ENCODE data around the gene MAP2K2.

MAP2K2 gene

GRCh38 chr19:4077800-4078684 is 45.9 kb downstream of the MAP2K2 start:
- peak; percentile 52 for DNase-seq

- DNase-seq = no peak
Measured at GRCh38 chr19:4077007-4077374, 46.9 kb downstream of the MAP2K2 start.

- DNase-seq = no peak
Measured at GRCh38 chr19:4075373-4075772, 48.5 kb downstream of the MAP2K2 start.

- DNase-seq = no peak
Measured at GRCh38 chr19:4071610-4072009, 52.3 kb downstream of the MAP2K2 start.

- DNase-seq = no peak
Measured at GRCh38 chr19:4069331-4069959, 54.5 kb downstream of the MAP2K2 start.

- peak; percentile 42 for DNase-seq
Measured at GRCh38 chr19:4068047-4068966, 55.6 kb downstream of the MAP2K2 start.

- peak; percentile 64 for DNase-seq
Measured at GRCh38 chr19:4067396-4068046, 56.4 kb downstream of the MAP2K2 start.

- peak; percentile 91 for DNase-seq
Measured at GRCh38 chr19:4066682-4067395, 57.1 kb downstream of the MAP2K2 start, which contains the start of gene ZBTB7A. Gene ZBTB7A (minus strand): TSS chr19:4066899. CDS start chr19:4055232, 11,667 bp downstream.

GRCh38 chr19:4066176-4066606 is 57.7 kb downstream of the MAP2K2 start:
- no peak for DNase-seq

- DNase-seq = peak; percentile 97
Measured at GRCh38 chr19:4065430-4066175, 58.3 kb downstream of the MAP2K2 start.

GRCh38 chr19:4064496-4065260 is 59.2 kb downstream of the MAP2K2 start:
- peak; percentile 68 for DNase-seq

- no peak for DNase-seq
Measured at GRCh38 chr19:4064149-4064495, 59.8 kb downstream of the MAP2K2 start.

- DNase-seq = no peak
Measured at GRCh38 chr19:4063369-4064148, 60.4 kb downstream of the MAP2K2 start.

- DNase-seq = peak; percentile 15
Measured at GRCh38 chr19:4062419-4063368, 61.2 kb downstream of the MAP2K2 start.

GRCh38 chr19:4061683-4062418 is 62.1 kb downstream of the MAP2K2 start:
- no peak for DNase-seq

- DNase-seq = no peak
Measured at GRCh38 chr19:4061178-4061682, 62.7 kb downstream of the MAP2K2 start.

GRCh38 chr19:4060621-4061177 is 63.2 kb downstream of the MAP2K2 start:
- no peak for DNase-seq

Data from eye (tissue), 1 donor.